Jurkat, Clone E6-1 (cell line): Measurements from ENCODE around the gene CYB561A3.

Experiments
- DNase-seq: peaks from one replicate; pipeline ENCODE4 v3.0.0-alpha.2; 2011; ENCODE audit warnings: low read depth, low spot score
- H3K4me3 ChIP-seq: 2 replicates; pipeline ENCODE4 v1.5.1; 2011; ENCODE audit warnings: mild to moderate bottlenecking, low read length, control low read depth, moderate library complexity

Gene CYB561A3

DNA sequence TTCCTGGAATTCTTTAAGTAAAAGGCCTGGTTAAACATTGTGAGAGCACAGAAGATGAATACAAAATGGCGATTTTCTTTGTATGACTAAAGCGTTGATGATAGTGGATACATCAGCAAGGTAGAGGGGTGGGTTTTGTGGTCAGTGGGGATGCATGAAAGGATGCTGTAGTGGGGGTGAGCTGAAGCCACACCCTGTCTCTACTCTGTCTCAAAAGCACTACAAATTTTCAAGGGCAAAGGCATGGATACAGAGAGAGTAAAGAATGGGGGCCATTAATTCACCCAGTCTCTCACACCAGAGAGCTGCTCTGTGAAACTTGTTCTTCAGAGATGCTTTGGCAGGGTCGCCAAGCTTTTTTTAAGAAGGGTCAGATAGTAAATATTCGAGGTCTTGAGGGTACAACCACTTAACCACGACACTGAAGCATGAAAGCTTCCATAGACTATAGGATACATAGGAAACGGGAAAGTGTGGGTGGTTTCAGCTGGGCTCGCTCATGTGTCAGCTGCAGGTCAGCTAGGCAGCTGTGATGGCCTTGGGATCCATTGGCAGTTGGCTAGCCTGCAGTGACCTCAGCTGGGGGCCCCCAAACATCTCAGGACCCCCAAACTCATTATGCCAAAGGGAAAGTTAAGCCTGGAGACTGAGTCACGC lies 8.8 kb upstream of the CYB561A3 start:
- no peak for DNase-seq
- no peak overlapping the region for H3K4me3 ChIP-seq

DNA sequence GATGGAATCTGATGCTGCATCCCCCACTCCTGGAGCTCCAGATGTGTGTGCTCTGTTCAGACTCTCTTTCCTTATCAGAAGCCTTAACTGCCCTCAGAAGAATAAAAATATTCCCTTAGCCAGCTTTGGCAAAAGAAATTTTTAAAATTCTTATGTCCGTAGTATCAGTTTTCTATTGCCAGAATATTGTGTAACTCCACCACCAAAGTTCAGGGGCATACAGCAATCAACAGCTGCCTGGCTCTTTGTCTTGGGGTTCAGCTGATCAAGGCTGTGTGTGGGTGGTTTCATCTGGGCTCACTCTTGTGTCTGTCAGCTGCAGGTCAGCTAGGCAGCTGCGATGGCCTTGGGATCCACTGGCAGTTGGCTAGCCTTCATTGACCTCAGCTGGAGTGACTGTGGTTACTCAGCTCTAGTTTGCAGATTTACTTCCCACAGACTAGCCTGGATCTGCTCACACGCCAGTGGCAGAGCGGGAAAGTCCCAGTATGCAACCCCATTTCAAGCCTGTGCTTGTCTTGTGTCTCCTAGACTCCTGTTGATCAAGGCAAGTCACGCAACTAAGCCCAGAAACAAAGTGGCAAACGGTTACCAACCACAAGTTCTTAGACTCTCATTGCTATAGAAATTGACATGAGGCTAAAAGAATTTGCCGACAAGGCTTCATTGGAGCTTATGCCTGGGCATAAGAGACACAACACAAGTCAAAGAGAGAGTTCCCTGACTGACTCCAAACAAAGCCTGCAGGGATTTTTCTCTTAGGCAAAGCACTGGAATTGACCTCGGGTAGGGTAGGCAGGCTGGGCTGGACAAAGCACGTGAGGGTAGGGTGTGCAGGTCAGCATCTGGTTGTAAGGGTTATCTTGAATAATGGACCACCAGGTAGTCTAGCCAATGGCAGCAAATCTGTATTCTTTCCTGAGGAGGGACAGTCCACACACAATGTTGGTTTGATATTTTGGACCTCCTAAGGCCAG lies 8.0 kb upstream of the CYB561A3 start:
- no peak for DNase-seq
- H3K4me3 ChIP-seq, result no peak overlapping the region

DNA sequence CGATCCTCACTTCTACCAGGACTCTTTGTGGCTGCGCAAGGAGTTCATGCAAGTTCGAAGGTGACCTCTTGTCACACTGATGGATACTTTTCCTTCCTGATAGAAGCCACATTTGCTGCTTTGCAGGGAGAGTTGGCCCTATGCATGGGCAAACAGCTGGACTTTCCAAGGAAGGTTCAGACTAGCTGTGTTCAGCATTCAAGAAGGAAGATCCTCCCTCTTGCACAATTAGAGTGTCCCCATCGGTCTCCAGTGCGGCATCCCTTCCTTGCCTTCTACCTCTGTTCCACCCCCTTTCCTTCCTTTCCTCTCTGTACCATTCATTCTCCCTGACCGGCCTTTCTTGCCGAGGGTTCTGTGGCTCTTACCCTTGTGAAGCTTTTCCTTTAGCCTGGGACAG lies 7.0 kb upstream of the CYB561A3 start:
- H3K4me3 ChIP-seq, result no peak overlapping the region
- DNase-seq, result no peak

DNA sequence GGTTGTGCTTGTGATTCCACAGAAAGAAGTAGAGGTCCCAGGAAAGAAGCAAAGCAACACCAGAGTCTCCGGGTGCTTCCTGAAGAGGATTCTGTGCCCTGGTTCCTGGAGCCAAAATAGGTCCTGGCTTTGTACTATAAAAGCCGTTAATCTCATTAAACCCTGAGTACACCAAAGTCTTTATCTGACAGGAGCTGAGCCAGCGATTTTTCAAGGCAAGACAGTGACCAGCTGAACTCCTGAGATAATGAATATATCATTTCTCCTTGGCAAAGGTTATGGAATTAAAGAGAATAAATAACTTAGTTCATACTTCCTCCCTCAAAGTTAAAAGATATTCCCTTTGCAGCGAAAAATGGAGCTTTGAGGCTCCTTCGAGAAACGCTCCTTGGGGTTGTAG lies 5.7 kb upstream of the CYB561A3 start:
- no peak overlapping the region for H3K4me3 ChIP-seq

DNA sequence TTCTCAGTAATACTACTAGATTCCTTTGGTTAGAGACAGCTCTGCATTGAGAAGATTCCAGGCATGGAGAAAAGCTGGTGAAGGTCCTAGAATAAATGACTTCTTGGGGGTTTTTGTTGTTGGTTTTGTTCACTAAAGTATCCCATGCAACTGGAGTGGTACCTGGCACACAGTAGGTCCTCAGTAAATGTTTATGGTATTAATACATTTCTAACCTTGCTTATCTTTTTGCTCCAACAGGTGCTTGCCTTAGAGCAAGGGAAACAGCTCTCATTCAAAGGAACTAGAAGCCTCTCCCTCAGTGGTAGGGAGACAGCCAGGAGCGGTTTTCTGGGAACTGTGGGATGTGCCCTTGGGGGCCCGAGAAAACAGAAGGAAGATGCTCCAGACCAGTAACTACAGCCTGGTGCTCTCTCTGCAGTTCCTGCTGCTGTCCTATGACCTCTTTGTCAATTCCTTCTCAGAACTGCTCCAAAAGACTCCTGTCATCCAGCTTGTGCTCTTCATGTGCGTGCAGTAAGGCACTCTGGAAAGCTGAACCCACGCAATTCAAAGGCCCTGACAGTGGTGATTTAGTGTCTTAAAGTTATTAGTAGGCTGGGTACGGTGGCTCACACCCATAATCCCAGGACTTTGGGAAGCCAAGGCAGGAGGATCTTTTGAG lies 2.5 kb upstream of the CYB561A3 start:
- no peak for DNase-seq
- H3K4me3 ChIP-seq, result no peak overlapping the region

More for the DNA sequence above, 5.7 kb upstream of the CYB561A3 start:
- DNase-seq, result no peak

DNA sequence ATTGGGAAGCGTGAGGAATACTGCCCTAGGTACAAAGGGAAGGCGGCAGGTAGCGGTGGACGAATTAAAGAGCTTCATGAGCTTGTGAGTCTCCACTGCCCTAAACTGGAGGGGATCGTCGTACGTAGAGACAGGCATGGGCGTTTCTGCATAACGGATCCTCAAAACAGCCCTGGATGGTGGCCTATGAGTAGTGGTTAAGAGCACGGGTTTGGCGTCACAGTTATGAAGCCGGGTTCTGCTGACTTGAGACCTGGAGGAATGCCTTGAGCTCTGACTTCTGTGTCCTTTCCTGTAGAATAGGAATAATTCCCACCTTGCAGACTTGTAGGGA lies 827 bp upstream of the CYB561A3 start:
- no peak for DNase-seq
- H3K4me3 ChIP-seq, result peak overlapping the region; percentile 84

DNA sequence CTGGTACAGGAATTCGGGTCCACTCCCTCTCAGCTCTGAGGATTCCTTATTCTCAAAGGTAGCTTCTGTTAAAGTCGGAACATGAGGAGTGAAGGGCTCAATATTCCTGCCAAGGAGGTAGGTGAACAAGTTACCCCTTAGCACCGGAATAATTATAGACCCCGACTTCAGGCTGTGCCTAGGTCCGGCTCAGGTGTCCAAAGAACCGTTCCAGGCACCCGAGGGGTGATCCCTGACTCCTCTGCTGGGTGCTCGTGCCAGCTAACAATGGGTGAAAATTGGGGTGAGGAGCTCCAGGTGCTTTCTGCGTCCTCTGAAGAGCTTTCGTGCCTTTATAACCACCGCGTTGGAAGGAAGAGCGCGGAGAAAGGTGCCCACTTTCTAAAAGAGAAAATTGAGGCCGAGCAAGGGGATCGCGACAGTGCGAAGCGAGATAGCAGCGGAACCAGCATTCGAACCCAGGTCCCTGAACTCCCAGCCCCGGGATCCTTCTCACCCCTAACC lies 393 bp downstream of the CYB561A3 start:
- DNase-seq, result no peak

DNA sequence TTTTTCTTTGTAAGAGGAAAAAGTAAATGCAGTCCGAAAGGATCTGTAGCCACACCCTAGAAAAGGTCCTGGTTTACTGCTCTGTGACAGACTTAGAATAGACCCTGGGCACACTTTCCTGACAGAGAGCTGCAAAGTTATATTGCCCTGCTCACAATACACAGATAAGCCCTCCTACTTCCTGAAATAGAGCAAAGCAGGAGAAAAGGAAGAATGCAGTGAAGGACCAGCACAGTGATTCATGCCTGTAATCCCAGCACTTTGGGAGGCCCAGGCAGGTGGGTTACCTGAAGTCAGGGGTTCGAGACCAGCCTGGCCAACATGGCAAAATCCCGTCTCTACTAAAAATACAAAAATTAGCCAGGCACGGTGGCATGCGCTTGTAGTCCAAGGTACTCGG lies 2.2 kb downstream of the CYB561A3 start:
- DNase-seq, result no peak
- no peak overlapping the region for H3K4me3 ChIP-seq

More for the DNA sequence above, 393 bp downstream of the CYB561A3 start:
- peak overlapping the region; percentile 84 for H3K4me3 ChIP-seq

DNA sequence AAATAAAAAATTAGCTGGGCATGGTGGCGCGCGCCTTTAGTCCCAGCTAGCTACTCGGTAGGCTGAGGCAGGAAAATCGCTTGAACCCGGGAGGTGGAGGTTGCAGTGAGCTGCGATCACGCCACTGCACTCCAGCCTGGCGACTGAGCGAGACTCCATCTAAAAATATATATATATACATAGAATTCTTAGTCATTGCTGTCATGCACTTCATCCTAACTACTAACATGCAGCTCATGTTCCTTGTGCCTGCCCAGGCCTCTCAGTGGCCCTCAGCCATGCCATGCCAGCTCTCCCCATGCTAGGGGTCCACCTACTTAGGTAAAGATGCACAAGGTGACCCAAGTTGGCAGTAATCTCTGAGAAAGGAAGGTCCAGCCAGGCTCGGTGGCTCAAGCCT lies 3.1 kb downstream of the CYB561A3 start:
- DNase-seq, result no peak
- H3K4me3 ChIP-seq, result no peak overlapping the region

DNA sequence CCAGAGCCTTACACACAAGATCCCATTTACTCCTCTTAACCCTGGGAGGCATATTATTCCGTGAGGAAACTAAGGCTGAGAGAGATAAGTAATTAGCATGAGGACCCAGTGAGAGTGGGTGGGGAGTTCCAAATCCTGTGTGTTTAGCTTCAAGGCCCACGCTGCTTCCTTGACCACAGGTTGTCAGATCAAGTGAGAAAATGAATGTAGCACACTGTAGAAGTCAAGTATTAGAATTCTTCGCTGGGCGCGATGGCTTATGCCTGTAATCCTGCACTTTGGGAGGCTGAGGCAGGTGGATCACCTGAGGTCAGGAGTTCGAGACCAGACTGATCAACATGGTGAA lies 3.8 kb downstream of the CYB561A3 start:
- no peak overlapping the region for H3K4me3 ChIP-seq
- DNase-seq, result no peak

DNA sequence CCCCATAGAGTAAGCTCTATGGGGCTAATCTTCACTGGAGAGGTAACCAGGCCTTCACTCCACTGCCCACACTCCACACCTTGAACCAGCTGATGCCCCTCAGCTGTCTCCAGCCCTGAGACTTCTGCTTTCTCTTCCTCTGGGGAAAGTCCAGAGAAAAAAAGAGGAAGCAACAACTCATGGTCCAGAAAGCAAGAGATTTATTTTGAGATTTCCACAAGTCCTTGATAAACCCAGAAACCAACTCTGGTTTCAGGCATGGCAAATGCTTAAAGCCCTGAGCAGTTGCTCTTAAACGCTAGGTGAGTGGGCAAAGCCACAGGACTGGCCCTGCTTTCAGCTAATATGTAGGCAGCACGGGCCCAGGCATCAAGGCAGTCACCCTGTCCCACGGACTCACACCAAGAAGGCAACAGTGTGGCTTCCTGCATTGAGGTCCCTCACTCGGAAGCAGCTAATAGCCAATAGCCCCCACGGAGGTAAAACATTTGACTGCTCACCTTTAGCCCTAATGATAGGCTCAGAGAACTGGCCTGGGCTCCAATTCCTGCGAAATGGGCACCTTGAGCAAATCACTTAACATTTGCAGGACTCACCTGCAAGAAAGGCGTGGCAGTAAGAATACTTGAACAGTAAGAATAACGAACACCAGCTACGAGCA lies 4.3 kb downstream of the CYB561A3 start:
- DNase-seq, result no peak
- no peak overlapping the region for H3K4me3 ChIP-seq

DNA sequence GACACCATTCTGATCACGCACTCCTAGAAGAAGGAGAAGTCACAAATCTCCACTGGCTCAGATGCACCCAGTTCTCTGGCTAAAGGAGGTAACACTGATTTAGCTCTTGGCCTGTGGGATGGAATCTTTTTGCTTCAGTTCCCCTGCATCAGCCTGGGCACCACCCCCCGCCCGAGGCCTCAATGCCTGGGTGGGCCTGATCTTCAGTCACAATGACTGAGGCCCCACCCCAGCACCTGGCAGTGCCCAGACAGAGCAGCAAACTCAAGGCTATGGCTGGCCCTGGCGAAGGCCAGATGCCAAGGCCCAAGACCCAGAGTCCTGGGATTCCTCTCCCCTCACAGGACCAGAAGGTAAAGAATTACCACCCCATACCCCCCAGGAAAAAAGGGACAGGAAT lies 5.0 kb downstream of the CYB561A3 start:
- no peak overlapping the region for H3K4me3 ChIP-seq
- DNase-seq, result no peak

DNA sequence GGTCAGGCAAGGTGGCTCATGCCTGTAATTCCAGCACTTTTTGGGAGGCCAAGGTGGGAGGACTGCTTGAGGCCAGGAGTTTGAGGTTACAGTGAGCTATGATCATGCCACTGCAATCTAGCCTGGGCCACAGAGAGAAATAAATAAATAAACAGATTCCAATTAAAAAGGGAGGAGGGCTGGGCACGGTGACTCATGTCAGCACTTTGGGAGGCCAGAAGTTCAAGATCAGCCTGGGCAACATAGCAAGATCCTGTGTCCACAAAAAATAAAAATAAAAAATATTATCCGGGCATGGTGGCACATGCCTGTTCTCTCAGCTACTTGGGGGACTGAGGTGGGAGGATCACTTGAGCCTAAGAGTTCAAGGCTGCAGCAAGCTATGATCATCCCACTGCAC lies 7.5 kb downstream of the CYB561A3 start:
- H3K4me3 ChIP-seq, result no peak overlapping the region
- DNase-seq, result no peak

DNA sequence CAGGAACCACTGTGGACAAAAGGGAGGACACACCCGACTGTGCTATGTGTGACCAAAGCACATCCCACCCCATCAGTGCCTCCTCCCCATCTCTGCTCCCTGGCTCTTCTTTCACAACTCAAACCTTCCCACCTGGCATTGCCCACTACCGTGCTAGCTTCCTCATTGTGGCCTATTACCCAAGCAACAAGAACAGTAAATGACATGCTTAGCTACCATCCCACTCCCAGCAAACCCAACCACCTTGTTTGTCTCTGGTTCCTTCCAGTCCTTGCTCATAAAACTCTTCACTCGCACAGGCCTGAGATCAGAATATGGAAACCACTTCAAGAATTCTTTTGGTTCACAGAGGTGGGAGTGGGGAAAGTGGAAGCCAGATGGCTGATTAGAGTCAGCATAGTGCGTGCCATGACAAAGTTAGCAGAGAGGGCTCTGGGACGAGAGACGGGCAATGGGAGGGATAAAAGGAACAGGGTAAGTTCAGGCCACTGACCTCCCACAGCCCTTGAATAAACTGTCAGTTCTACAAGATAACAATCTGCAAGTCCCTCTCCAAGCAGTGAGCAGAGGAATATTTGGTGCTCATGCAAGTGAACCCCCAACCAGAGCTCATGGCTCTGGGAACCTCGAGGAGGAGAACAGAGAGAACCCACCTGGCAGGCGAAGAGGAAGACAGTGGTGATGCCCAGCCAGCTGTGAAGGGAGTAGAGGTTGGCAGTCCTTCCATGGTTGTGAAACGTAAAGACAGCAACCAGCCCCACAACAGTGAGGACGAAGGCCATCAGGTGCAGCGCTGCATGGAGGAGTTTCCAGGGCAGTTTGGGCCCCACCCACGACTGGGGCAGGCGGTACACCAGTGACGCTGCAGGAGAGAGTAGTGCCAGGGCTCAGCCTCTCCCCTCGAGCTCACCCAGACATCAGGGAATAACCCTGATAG lies 8.3 kb downstream of the CYB561A3 start:
- no peak overlapping the region for H3K4me3 ChIP-seq
- DNase-seq, result no peak

DNA sequence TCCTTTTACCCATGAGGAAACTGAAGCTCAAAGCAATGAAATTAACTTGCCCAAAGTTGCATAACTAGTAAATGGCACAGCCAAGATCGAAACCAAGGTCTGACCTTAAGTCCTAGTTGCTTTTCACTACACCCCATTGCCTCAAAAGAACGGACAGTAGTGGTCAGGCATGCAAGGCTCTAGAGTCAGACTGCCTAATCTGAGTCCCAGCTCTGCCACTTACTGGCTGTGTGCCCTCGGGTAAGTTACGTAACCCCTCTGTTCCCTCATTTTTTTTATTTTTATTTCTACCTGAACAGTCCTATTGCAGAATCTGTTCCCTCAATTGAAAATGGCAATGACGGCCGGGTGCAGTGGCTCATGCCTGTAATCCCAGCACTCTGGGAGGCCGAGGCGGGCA lies 9.6 kb downstream of the CYB561A3 start:
- DNase-seq, result no peak
- no peak overlapping the region for H3K4me3 ChIP-seq

DNA sequence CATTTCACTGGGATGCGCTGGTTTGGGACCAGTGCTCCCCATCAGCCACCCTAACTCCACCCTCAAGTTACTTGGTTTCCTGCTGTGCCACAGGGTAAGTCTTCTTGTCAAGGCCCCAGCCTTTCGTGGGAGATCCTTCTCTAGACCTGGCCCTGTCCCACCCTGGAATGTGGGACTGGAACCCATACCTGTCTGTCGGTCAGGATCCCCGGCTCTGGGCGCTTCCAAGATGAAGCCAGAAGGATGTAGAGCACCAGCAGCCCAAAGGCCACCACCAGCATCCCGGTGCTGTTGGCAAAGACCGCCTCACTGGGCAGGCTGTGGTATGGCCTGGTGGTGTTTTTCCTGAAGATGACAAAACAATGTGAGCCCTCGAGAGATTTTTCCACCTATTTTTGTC lies 10.9 kb downstream of the CYB561A3 start:
- no peak for DNase-seq
- H3K4me3 ChIP-seq, result no peak overlapping the region

DNA sequence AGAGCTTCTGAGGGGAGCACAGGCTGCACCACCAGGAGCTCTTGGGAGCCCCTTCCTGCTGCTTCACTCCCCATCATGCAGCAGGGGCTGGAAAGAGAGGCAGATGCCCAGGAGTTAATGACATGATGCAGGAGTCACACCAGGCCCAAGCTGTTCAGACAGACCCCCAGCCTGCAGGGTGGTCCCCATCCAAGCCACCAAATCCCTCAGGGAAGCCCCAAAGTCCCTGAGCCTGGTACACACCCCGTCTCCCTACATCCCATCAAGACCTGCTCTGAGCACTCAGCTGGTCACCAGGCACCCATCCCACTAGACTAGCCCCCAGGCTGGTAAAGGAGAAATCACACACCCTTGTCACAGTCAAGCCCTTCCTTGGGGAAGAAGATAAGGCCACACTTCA lies 11.3 kb downstream of the CYB561A3 start:
- DNase-seq, result no peak
- no peak overlapping the region for H3K4me3 ChIP-seq

DNA sequence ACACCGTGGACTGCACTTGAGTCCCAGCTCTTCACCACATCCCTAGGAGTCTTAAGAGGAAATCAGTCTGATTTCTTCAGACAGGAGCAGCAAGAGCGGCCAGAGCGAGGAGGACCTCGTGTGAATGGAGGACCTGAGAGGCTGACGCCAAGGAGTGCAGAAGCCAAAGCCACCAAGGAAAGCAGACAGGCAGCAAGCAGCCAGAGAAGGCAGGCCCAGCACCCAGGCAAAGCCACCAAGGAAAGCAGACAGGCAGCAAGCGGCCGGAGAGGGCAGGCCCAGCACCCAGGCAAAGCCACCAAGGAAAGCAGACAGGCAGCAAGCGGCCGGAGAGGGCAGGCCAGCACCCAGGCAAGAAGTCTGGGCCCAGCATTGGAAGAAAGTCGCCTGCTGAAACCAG lies 11.8 kb downstream of the CYB561A3 start:
- no peak for DNase-seq

More for the DNA sequence above, 11.8 kb downstream of the CYB561A3 start:
- no peak overlapping the region for H3K4me3 ChIP-seq
